Effector CD8-positive, alpha-beta T cell (primary cell): ENCODE results near the gene COL9A2.

Experiments used
- DNase-seq: peaks from one replicate; lab custom pipeline; 2025; lab: John Stamatoyannopoulos, UW

COL9A2 gene

DNA sequence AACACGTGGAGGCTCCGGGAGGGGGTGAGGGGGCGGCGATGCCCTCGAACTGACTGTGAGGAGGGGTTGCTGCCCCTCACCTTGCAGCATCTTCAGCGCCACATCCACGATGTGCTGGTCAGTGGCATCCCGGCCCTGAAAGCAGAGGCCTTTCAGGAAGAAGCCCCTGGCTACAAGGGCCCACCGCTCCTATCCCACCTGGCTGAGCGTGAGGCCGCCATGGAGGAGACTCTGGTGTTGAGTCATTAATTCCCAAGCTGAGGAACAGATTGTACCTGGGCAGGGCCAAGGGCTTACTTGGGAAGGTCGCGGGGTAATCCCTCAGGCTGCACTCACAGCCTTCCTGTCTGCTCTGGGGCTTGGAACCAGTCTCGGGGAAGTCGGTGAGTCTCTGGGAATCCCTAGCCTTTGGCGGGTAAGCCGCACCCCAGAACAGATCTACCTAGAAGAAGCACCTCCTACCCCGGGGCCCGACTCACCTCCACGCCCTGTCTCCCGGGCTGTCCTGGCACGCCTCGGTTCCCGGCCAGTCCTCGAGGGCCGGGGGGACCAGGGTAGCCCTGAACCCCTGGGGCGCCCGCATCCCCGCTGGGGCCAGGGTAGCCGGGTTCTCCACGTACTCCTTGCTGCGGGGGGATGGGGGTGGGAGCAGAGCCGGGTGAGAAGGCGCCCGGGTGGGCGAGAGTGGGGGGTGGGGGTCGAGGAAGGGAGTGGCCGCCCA is 13.9 kb downstream of the COL9A2 start:
- DNase-seq = no peak

DNA sequence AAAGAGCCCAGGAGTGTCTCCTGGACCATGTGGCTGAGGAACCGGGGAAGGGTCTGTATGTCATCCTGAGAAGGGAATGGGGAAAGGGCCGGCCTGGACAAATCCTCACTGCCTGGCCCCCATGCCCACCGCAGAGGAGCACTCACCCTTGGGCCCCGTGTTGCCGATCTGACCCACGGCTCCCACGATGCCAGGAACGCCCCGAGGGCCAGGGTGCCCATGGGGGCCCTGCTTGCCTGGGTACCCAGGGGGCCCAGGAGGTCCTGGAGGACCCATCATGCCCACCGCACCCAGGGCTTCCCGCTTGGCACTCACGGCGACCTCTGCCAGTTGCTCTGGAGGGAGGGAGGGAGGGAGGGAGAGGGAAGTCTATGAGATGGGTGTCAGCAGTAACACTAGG is 14.6 kb downstream of the COL9A2 start:
- DNase-seq = no peak

DNA sequence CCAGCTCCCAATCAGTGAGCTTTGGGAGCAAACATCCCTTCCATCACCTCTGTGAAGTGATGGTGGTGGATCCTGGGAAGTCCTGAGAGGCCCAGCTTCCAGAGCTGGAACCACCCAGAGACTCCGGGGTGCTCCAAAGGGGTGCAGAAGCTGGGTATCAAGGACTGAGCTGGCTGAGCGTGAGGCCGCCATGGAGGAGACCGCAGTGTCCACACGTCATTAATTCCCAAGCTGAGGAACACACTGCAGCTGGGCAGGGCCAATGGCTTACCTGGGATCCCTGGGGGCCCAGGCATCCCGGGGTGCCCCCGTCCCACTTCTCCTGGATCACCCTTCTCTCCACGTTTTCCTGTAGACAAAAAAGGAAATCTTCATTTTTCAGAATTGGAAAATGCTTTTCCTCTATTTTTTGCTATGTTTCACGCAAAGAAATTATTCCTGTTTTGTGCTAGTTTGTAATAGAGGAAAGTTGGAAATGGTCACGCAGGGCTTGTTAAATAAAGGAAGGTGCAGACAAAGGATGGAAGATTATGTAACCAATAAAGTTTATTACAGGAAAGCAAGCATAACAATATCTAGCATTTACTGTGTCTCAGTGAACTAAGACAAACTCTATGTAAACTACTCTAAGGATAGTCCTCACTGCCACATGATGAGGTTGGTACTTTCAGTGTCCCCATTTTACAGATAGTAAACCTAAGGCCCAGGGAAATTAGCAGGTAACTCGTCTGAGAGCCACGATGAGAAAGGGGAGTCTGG is 15.4 kb downstream of the COL9A2 start:
- DNase-seq = no peak

DNA sequence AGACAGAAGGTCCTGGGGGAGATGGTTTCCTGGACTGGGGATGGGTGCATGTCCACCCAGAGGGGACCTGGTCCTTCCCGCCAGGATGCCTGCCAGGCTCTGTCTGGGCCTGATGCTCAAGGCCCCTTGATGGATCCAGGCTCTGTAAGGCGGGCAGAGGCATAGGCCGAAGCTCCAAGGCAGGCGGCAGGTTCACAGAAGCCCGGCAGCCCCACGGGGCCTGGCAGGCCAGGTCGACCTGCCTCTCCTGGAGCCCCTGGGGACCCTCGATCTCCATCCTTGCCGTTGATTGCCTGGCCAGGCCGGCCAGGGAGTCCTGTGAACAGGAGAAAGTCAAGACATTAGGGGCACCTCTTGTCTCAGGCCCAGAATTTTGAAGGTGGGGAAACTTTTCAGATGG is 16.0 kb downstream of the COL9A2 start:
- DNase-seq = no peak

DNA sequence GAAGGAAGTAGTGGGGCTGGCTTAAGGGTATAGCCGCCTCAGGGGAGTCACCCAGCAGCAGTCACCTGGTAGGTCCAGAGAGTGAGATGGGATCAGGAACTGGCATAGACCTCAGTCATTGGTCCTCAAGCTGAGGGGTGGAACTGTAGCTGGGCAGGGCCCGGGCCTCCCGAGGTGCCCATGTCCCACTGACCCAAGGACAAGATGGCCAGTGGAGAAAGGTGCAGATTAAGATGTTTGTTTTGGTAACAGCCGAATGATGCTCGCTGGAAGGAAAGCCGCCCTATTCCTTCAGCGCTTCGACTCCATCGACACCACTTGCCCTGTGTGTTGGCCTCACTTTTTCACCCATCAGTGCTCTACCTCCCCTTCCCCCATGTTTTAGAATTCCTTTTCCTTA is 16.4 kb downstream of the COL9A2 start:
- no peak for DNase-seq

DNA sequence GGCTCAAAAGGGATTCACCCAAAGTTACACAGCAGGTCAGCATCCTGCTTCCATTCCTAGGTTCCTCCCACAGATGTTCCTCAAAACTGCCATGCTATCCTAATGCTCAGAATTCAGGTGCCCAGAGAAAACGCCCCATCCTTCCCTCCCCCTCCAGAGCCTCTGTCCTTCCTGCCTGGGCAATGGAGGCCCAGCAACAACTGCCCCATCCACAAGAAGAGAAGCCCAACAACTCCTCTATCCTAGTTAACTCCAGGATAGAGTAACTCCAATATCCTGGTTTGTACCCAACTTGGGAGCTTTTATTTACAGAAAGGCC is 16.9 kb downstream of the COL9A2 start:
- no peak for DNase-seq

DNA sequence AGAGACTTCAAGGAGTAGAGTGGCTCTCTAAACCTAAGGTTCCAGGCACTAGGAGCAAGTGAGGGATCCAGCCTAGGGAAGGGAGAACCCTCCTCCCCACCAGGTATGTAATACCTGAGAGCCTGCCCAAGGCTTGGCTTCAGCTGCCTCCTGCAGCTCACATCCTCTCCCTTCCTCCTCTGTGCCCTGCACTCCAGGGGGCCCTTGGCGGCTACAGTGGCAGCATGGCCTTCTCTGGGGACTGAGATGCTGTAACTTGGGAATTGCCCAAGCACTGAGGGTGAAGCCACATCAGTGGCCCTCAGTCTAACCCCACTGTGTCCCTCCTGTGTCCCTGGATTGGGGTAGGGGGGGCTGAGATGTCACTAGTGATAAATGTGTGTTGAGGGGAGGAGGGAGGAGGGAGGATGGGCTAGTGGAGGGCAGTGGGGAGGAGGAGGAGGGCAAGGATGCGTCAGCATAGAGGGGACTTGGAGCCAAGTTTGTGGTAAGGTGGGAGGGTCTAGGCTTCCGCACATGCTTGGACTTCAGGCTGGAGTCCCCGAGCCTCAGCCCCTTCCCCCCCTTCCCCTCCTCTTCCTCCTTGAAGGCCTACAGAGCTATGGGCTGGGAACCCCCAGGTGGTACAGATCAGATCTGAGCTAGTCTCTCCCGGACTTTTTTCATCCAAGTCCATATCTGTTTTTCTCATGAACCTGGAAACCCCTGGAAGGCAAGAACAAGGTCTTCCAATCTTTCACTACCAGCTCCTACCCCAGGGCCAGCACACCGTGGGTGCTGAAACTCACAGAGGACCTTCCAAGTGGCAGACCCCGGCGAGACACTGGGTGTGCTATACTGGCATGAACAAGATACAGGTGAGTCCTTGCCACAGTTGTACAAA is 17.5 kb downstream of the COL9A2 start:
- DNase-seq = no peak

DNA sequence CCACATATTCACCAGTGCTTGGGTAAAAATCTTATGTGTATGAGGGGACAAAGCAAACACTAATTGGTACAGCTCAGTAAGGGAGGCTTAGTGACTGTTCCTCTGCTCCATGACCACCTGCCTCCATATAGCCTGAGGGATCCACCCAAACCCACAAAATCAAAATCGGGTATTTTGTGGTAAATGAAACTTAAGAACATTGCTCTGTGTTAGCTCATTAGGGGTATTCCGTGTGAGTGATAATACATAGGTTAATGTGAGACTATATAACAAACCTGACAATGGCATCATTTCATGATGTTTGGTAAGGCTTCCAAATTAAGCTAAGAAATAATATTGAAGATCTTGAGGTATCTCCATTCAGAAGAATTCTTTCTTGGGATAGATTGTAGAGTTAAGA is 25.8 kb downstream of the COL9A2 start:
- no peak for DNase-seq

DNA sequence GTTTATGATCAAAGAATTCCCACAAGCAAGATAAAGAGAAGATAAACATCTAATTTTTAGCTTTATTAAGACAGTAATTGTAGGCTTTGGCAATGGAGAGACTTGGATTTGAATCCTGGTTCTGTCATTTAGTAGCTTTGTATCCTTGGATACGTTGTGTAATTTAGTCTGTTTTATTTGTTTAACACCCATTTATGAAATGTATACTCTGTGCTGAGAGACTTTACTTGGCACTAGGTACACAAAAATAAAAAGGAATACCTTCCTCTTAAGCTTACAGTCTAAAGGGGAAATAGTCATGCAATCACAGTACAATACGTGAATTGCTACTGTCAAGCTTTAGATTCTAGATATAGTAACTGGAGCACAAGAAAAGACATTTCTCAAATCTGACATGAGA is 35.2 kb downstream of the COL9A2 start:
- DNase-seq = no peak

DNA sequence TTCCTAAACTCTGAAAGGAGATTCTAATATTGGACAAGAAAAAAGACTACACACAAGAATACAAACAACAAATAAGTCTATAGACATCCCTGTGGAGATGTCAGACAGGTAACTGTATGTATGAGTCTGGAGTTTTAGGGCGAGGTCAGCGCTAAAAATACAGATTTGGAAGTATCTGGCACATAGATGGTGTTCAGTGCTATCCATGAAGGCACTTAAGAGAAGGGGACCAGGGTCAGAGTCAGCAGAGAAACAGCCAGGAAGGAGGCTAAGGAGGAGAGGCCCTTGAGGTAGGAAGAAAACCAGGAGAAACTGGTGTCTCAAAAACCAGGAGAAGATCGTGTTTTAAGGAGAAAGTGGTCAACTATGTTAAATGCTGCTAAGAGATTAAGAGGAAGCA is 41.0 kb downstream of the COL9A2 start:
- DNase-seq = no peak

DNA sequence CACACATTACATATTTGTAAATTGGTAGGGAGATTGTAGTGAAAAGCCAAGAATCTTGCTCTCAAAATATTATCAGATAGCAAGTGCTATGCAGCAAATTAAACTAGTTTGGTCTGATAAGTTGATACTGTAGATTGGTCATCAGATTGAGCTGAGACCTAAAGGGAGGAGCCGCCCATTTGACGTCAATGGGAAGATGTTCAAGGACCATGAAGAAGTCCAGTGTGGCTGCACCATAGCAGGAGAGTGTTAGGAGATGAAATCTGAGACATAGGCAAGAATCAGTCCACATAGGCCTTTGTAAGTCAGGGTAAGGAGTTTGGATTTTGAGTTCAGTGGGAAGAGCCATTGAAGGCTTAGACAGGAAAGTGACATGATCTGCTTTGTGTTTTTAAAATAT is 42.8 kb downstream of the COL9A2 start:
- DNase-seq = no peak

DNA sequence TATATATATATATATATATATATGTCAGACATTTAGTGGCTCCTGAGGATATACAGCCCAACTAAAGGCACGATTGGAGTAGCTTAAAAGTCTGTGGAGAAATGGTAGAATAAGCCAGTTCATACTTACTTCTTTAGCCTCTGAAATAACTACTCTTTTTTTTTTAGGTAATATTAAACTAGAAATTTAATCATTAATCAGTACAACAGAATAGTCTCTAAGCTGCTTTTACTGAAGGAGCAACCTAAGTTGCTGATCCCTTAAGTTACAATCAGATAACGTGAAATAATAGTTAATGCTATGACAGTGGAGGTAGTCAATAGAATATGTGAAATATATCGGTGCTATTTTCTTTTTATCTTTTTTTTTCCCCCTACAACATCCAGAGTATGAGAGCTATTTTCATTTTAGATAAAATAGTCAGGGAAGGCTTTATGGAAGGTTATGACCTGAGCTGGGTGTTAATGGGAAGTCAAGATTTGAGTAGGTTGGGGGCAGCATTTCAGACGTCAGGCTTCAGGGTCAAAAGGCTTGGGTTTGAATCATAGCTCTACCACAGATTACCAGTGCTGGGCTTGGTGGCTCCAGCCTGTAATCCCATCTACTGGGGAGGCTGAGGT is 43.4 kb downstream of the COL9A2 start:
- DNase-seq = no peak

DNA sequence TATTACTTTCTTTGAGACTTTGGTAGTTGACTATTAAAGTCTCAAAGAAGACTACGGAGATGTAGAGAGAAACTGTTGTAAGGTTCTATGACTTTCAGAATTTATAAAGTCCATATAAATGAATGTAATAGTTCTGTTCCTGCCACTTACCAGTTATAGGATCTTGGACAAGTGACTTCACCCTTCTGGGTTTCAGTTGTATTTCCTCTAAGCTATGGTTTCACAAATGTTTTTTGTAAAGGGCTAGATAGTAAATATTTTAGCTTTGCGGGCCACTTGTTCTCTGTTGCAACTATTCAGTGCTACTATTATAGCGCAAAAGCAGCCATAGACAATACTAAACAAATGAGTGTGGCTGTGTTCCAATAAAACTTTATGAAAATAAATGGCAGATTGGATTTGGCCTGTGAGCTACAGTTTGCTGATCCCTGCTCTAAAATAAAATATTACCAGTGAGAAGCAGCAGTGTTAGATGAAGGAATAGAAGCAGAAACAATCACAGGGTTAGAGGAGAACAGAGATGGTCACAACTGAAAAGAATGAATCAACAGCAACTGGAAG is 44.4 kb downstream of the COL9A2 start:
- DNase-seq = no peak

DNA sequence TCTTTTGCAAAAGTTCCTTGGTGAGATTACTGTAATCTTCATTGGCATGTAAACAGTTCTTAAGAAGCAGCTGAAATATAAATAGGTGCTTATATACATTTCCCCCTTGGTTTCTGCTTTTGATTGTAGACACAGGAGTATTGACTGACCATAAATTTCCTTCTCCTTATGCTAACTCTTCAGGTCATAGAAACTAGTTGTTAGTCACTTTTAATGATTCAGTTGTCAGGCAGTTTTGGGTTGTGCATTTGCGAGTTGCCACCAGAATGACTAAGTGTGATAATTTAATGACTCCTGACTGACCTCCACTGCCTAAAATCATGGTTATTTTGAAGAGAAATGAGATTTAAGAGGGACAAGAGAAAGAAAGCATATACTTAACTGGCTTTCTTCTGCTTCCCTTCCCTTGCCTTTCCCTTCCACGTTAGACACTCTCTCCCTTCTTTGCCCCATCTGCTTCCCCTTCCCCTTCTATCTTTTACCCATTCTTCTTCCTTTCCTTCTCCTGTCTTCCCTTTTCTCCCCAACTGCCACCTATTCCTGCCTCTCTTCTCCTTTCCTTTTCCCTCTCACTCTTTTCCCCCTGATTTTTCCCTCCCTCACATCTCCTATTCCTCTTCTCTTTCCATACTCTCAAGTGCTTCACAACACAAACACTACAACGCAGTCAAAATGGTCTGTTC is 46.8 kb downstream of the COL9A2 start:
- no peak for DNase-seq

DNA sequence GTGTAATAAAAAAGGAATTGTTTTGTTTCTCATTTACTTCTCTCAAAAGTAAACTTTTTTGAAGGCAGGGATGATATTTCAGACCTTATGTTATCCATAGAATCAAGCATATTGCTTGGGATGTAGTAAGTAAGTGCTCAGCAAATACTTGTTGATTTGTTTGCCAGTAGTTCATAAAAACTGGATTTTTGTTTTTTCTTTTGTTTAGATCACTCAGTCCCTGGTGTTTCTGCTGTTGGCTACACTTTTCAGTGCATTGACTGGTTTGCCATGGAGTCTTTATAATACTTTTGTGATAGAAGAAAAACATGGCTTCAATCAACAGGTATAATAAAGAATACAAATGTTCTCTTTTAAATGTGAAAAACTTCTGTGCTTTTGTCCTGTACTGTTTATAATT is 48.9 kb downstream of the COL9A2 start:
- no peak for DNase-seq

DNA sequence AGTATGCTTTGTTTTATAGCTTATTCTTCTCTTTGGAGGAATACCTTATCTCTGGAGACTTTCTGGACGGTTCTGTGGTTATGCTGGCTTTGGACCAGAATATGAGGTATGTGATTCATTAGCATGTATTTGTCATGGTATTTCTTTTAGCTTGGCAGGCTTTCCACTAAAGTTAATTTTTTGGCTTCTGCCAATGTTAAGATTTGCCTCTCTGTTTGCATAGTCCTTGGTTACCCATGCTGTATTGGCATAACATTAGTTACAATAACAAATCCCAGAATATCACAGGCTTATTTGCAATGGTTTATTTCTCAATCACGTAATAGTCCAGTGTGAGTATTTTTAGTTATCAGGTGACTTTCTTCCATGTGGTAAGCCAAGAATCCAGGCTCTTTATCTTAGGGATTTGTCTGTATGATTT is 49.3 kb downstream of the COL9A2 start:
- no peak for DNase-seq

DNA sequence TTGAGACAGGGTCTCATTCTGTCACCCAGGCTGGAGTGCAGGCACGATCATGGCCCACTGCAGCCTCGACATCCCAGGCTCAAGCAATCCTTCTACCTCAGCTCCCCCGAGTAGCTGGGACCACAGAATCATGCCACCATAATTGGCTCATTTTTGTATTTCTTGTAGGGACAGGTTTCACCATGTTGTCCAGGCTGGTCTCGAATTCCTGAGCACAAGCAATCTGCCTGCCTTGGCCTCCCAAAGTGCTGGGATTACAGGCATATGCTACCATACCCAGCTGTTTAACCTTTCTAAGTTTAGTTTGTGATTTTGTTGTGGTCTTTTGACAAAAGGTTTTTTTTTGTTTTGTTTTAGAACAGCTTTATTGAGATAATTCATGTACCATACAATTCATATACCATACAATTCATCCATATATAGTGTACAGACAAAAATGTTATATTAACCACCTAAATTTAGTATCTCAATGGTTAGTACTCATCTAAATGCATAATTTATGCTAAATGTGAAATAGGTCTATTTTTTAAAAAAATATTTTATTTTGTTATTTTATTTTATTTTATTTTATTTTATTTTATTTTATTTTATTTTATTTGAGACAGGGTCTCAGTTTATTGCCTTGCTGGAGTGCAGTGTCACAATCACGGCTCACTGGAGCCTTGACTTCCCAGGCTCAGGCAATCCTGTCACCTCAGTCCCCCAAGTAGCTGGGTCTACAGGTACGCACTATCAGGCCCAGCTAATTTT is 50.1 kb downstream of the COL9A2 start:
- DNase-seq = no peak

DNA sequence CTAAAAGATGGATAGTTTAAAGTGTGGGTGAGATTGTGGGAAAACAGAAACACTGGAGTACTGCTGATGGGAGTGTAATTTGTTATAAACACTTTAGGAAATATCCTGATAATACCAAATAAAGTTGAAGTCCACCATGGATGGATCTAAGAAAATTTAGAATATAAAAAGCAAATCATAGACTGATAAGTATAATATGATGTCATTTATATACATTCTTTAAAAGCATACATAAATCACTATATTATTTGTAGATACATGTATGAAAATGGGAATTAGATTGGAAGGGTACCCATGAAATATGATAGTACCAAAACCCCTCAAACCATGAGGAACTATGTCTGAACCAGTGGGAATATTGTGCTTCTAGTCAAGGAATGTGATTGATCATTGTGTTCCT is 51.2 kb downstream of the COL9A2 start:
- DNase-seq = no peak

DNA sequence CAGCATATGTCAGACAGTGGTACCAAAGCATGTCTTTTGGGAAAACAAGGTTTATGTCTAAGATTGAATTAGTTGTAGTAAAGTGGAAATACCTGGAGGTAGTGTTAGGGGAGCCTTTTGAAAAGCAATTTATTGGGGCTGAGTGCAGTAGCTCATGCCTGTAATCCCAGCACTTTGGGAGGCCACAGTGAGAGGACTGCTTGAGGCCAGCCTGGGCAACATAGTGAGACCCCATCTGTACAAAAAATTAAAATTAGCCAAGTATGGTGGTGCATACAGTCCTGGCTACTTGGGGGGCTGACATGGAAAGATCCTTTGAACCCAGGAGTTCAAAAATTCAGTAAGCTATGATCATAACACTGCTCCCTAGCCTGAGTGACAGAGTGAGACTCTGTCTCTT is 51.8 kb downstream of the COL9A2 start:
- no peak for DNase-seq

DNA sequence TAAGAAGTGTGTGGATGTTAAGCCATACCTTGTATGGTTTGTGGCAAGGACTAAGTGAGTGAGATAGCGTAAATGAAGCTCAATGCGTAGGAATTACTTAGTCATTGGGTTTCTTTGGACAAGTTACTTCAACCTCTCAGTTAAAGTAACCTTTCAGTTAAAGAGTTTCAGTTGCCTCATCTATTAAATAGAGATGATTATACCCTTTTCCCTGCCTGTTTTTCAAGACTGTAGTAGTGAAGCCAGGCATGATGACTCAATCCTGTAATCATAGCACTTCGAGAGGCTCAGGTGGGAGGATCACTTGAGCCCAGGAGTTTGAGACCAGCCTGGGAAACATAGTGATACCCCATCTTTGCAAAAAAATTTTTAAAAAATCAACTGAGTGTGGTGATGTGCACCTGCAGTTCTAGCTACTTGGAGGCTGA is 52.7 kb downstream of the COL9A2 start:
- DNase-seq = no peak

DNA sequence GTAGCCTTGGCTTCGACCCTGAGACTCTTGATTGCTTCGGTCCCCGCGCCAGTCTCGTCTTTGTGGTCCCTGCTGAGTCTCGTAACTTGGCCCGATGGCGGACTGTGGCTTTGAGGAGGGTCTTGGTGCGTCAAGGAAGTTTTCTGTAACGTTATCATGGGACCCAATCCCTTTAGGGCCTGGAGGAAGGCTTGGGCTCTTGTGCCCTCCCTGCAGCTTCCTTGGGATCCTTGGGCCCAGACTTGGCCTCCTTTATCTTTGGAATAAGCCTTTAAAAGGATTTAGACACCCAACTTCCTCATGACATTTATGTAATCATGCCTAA is 58.7 kb downstream of the COL9A2 start:
- no peak for DNase-seq
